ENCODE results near the gene HLA-DOB. TPM values are rescaled to one million over a fixed set of nuclear protein-coding genes. Genes with fewer than 3 reads are reported as not detected.

HLA-DOB gene
- polyA plus RNA-seq, 6 donors from 2014 or later = 669 to 1,199 (median 837) TPM

DNA sequence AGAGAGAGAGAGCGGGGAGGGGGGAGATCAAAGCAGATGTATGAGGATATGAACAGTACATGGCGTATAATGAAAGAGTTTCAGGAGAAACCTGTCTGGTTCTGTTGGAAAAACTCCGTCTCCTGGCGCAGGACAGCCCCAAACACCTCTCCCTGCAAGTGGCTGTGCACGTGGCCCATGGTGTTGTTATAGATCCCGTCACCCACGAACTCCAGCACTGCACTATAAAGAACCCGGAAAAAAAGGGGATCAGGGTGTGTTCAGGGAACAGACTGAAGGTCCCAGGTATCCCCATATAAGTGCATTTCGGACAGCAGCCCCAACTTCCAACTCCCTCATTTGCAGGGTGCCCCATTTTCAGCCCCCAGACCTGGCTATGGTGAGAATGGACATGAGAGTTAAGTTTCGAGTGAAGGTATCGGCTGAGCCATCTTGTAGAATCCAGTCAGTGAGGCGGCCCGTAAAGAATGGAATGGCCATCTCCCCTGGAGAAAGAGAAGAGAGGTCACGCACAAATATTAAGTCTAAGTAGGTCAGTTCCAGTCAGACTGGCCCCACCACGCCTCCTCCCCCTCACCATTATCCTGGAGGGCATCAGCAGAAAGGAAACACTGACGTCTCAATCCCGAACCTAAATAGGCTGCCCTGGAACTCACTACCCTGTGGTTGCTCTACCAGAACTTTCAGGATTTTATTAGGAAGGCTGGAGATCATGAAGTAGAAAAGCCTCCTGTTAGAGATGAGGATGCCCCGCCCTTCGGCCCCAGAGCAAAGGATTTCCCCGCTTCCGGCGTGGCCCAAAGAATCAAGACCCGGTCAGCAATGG lies 35.4 kb upstream of the HLA-DOB start:
- Mint-ChIP-seq H3K9me3 (peaks cover 0 to 8% (median 0%) of the 10 kb centered on the region in 7 donors), H3K27me3 (no peaks in the 10 kb centered on the region), H3K4me3 (peak overlapping the region; percentile 93 to 100 (median 100)), H3K27ac (peak overlapping the region; percentile 95 to 100 (median 98)), H3K4me1 (peaks cover 70 to 80% (median 80%) of the 10 kb centered on the region in 3 donors), H3K36me3 (peaks cover 42 to 60% of the 10 kb centered on the region in 2 donors)
- DNase-seq = no peak
- no peak for ATAC-seq (ENCODE audit: low read depth in 2 of 2)

- Mint-ChIP-seq H3K4me1 (peaks cover 74 to 86% (median 84%) of the 10 kb centered on the region in 3 donors), H3K9me3 (peaks cover 0 to 8% (median 0%) of the 10 kb centered on the region in 7 donors), H3K36me3 (peaks cover 45 to 64% of the 10 kb centered on the region in 2 donors)
Measured at GRCh38 chr6:32851025-32851424, 34.2 kb upstream of the HLA-DOB start.

DNA sequence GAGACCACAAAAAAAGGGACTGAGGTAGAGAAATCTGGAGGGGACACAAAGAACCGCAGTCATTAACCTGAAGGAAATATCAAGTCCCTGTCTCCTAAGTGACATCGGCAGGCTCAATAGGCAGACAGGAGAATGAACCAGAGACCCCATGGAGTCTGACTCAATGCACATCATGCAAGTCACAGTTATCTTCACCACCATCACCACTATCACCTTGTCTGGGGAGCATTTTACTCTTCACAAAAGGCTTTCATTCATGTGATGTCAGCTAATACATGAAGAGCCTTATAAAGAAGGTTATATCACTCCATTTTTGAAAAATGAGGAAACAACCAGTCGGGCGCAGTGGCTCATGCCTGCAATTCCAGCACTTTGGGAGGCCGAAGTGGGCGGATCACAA lies 32.3 kb upstream of the HLA-DOB start:
- H3K27ac Mint-ChIP-seq = peak overlapping the region in 3 of 6 donors; percentile 60 to 100 (median 79)
- peaks cover 78 to 81% (median 79%) of the 10 kb centered on the region in 3 donors for H3K4me1 Mint-ChIP-seq
- H3K27me3 Mint-ChIP-seq = no peaks in the 10 kb centered on the region
- DNase-seq = no peak
- no peak for ATAC-seq (ENCODE audit: low read depth in 2 of 2)
- peaks cover 0 to 8% (median 0%) of the 10 kb centered on the region in 7 donors for H3K9me3 Mint-ChIP-seq
- peaks cover 60 to 68% of the 10 kb centered on the region in 2 donors for H3K36me3 Mint-ChIP-seq
- H3K4me3 Mint-ChIP-seq = peak overlapping the region in 3 of 8 donors; percentile 8 to 99 (median 15)

More at GRCh38 chr6:32851025-32851424, 34.2 kb upstream of the HLA-DOB start:
- H3K27me3 Mint-ChIP-seq = no peaks in the 10 kb centered on the region
- DNase-seq (no peak), ATAC-seq (ENCODE audit: low read depth in 2 of 2) (no peak)
- H3K4me3 Mint-ChIP-seq = peak overlapping the region in 7 of 8 donors; percentile 55 to 100 (median 96)
- peak overlapping the region in 3 of 6 donors; percentile 12 to 100 (median 97) for H3K27ac Mint-ChIP-seq

GRCh38 chr6:32847795-32848194 lies 31.0 kb upstream of the HLA-DOB start:
- H3K4me1 Mint-ChIP-seq = peaks cover 84 to 88% (median 87%) of the 10 kb centered on the region in 3 donors

GRCh38 chr6:32847004-32847403 lies 30.2 kb upstream of the HLA-DOB start:
- DNase-seq (no peak), ATAC-seq (ENCODE audit: low read depth in 2 of 2) (no peak)
- peaks cover 0 to 8% (median 0%) of the 10 kb centered on the region in 7 donors for H3K9me3 Mint-ChIP-seq
- H3K27me3 Mint-ChIP-seq = no peaks in the 10 kb centered on the region
- peaks cover 69 to 74% of the 10 kb centered on the region in 2 donors for H3K36me3 Mint-ChIP-seq
- peaks cover 84 to 87% (median 86%) of the 10 kb centered on the region in 3 donors for H3K4me1 Mint-ChIP-seq
- H3K4me3 Mint-ChIP-seq = peak overlapping the region; percentile 54 to 100 (median 98)
- peak overlapping the region in 4 of 6 donors; percentile 42 to 100 (median 81) for H3K27ac Mint-ChIP-seq

More at GRCh38 chr6:32847795-32848194, 31.0 kb upstream of the HLA-DOB start:
- H3K27me3 Mint-ChIP-seq = no peaks in the 10 kb centered on the region
- peak overlapping the region; percentile 31 to 100 (median 81) for H3K27ac Mint-ChIP-seq
- H3K36me3 Mint-ChIP-seq = peaks cover 65 to 75% of the 10 kb centered on the region in 2 donors
- H3K4me3 Mint-ChIP-seq = peak overlapping the region; percentile 44 to 100 (median 98)
- ATAC-seq (ENCODE audit: low read depth in 2 of 2) (no peak), DNase-seq (no peak)
- H3K9me3 Mint-ChIP-seq = peaks cover 0 to 8% (median 0%) of the 10 kb centered on the region in 7 donors

DNA sequence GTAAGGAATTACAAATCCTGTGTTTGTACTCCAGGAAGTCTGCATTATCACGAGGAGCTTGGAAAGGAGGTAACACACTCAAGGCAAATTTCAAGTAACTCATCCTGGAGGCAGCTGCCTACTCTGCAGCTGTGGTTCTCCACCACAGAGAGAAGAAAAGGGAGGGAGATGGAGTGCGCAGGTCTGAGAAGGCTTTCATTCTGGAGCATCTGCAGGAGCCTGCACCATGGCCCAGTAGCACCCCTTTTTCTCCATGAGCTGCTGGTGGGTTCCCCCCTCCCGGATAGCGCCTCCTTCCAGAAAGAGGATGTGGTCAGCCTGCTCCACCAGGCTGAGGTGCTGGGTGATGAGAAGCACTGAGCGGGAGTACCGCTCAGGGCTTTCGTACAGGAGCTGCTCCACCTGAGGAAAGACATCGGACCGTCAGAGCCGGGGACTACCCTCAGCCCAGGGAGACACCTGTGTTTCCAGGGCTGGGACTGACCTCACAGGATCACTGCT lies 28.6 kb upstream of the HLA-DOB start:
- Mint-ChIP-seq H3K36me3 (peaks cover 59 to 72% of the 10 kb centered on the region in 2 donors), H3K27me3 (no peaks in the 10 kb centered on the region), H3K9me3 (peaks cover 0 to 8% (median 0%) of the 10 kb centered on the region in 7 donors), H3K4me3 (peak overlapping the region; percentile 97 to 100 (median 99)), H3K27ac (peak overlapping the region; percentile 100), H3K4me1 (peaks cover 84 to 87% (median 86%) of the 10 kb centered on the region in 3 donors)
- DNase-seq (peak; percentile 37), ATAC-seq (ENCODE audit: low read depth in 2 of 2) (no peak)

GRCh38 chr6:32844839-32845383 lies 28.1 kb upstream of the HLA-DOB start:
- DNase-seq = no peak

GRCh38 chr6:32843979-32844838 lies 27.4 kb upstream of the HLA-DOB start, which contains the start of gene PSMB8:
Gene PSMB8 (minus strand): TSS chr6:32844047. CDS start chr6:32843996, 51 bp downstream.
- Mint-ChIP-seq H3K27me3 (no peaks in the 10 kb centered on the region), H3K36me3 (peaks cover 56 to 70% of the 10 kb centered on the region in 2 donors), H3K4me3 (peak within 1 kb of the TSS; percentile 97 to 100 (median 99)), H3K4me1 (peaks cover 83 to 84% (median 84%) of the 10 kb centered on the region in 3 donors), H3K27ac (peak within 1 kb of the TSS; percentile 100), H3K9me3 (peaks cover 0 to 8% (median 0%) of the 10 kb centered on the region in 7 donors)
- ATAC-seq (ENCODE audit: low read depth in 2 of 2) (peak; percentile 83), DNase-seq (peak; percentile 98)

More at GRCh38 chr6:32844839-32845383, 28.1 kb upstream of the HLA-DOB start:
- Mint-ChIP-seq H3K27ac (peak overlapping the region; percentile 100), H3K36me3 (peaks cover 56 to 72% of the 10 kb centered on the region in 2 donors), H3K4me1 (peaks cover 84 to 87% (median 86%) of the 10 kb centered on the region in 3 donors), H3K27me3 (no peaks in the 10 kb centered on the region), H3K4me3 (peak overlapping the region; percentile 97 to 100 (median 99)), H3K9me3 (peaks cover 0 to 8% (median 0%) of the 10 kb centered on the region in 7 donors)
- ATAC-seq (ENCODE audit: low read depth in 2 of 2) = peak in 1 of 2 donors; percentile 3

DNA sequence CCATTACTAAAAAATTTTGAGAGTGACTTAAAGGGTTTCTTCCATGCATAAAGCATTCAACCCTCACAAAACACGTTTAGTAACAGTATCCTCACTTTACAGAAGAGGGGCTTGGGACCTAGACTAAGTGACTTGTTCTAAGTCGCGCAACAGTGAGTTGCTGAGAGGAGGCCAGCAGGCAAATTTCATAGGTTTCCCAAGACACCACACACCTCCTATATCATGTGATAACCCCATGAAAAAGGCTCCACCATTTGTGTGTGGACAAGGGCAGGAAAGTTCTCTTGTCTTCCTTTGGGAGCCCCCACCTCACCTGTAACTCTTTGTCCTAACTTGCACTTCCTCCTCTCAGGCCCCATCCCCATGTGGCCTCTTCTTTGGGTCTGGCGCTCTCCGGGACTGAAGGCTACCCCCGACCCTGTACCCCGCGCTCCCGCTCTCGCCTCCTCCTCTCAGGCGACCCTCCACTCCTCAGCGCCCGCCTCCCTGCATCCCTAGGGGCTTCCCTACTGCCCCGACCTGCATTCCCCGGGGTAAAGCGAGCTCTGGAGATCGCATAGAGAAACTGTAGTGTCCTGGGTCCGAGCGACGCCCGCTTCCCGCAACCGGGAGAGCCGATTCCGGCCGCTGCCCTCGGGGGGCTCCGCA lies 26.7 kb upstream of the HLA-DOB start:
- peak overlapping the region; percentile 100 for H3K27ac Mint-ChIP-seq
- DNase-seq = no peak
- H3K4me1 Mint-ChIP-seq = peaks cover 75 to 81% (median 81%) of the 10 kb centered on the region in 3 donors
- peaks cover 0 to 8% (median 0%) of the 10 kb centered on the region in 7 donors for H3K9me3 Mint-ChIP-seq
- ATAC-seq (ENCODE audit: low read depth in 2 of 2) = no peak
- H3K36me3 Mint-ChIP-seq = peaks cover 53 to 63% of the 10 kb centered on the region in 2 donors
- peak overlapping the region; percentile 97 to 100 (median 99) for H3K4me3 Mint-ChIP-seq
- H3K27me3 Mint-ChIP-seq = no peaks in the 10 kb centered on the region

DNA sequence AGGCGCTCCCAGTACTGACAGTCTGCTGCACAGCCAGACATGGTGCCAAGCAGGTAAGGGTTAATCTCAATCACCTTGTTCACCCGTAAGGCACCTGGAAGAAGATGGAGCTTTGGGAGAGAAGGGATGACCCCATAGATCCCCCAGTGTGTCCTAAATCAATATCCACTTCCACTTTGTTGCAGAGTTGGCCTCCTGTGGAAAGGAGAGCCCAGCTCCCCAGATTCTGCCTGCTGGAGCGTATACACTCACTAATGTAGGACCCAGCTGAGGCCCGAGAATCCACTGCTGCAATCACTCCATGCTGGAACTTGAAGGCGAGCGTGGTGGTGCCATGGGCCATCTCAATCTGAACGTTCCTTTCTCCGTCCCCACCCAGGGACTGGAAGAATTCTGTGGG lies 25.9 kb upstream of the HLA-DOB start:
- ATAC-seq (ENCODE audit: low read depth in 2 of 2) = no peak
- Mint-ChIP-seq H3K9me3 (peaks cover 0 to 1% (median 0%) of the 10 kb centered on the region in 7 donors), H3K4me1 (peaks cover 69 to 75% (median 74%) of the 10 kb centered on the region in 3 donors), H3K36me3 (peaks cover 46 to 55% of the 10 kb centered on the region in 2 donors), H3K27ac (peak overlapping the region in 5 of 6 donors; percentile 72 to 100 (median 100)), H3K4me3 (peak overlapping the region; percentile 97 to 100 (median 99)), H3K27me3 (no peaks in the 10 kb centered on the region)
- DNase-seq = no peak

GRCh38 chr6:32842021-32842650 lies 25.3 kb upstream of the HLA-DOB start:
- Mint-ChIP-seq H3K27ac (peak overlapping the region in 5 of 6 donors; percentile 89 to 100 (median 93)), H3K36me3 (peaks cover 40 to 50% of the 10 kb centered on the region in 2 donors), H3K4me3 (peak overlapping the region; percentile 82 to 100 (median 98)), H3K9me3 (no peaks in the 10 kb centered on the region), H3K4me1 (peaks cover 69 to 75% (median 74%) of the 10 kb centered on the region in 3 donors), H3K27me3 (no peaks in the 10 kb centered on the region)
- ATAC-seq (ENCODE audit: low read depth in 2 of 2) (no peak), DNase-seq (no peak)
